ENCODE results near the gene DCAF8L2.

DNA sequence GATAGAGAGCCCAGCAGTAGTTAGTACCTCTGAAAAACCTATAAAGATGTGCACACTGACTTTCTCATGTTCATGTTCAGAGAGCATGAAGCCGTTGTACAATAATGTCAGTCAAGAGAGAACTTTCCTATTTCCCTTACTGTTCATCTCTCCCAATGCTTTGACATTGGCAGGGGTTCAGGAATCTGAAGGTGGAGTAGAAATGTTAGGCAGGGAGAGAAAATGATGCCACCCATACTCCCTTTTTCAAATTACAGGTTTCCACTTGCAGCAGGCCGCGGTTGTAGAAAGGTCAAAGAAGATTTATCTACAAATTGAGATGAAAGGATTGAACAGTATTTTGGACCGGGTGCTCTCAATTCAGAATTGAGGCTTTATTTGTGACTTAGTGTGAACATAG, 84.3 kb downstream of the DCAF8L2 start:
- no peak for TF ChIP-seq CEBPB (IDR thresholded peaks at IDR 0.05)
- no peak for TF ChIP-seq EP300 (IDR thresholded peaks at IDR 0.05; ENCODE audit: borderline replicate concordance)

All from Ishikawa (cell line).